Activated CD4-positive, alpha-beta T cell treated with anti-CD3 and anti-CD28 coated beads for 48 hours (primary cell): ENCODE results near the gene FAT1.

Experiments
- DNase-seq: peaks from one replicate; pipeline ENCODE4 v3.0.0-alpha.2; 2020

The FAT1 gene

DNA sequence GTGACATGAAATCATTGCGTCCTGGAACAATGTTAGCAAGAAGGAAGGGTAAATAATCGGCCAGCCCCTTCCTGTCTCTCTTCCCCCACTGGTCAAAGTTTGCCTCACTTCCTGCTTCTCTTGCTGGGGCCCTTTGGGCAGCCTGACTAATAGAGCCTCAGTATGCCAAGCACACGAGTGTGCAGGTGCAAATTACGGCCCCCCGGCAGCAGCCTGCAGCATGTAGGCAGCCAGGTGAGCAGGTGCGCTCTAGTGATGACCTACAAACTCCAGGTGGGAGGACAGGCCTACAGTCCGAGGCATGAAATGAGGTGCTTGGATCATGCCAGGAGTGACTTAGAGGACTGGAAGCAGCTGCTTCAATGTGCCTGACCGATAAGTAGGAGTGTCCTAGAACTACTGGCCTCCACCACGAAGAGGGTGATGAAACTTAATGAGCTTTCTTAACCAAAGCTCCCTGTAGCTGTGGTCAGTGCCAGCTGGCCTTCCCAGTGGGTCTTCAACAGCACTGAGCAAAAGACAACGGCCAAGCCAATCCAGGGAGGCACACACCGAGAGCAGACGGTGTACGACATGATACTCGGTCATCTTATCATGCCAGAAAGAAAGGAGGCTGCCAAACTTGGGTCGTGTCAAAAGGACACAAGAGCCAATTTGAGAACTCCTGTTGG lies 26.1 kb upstream of the FAT1 start:
- DNase-seq, result no peak

DNA sequence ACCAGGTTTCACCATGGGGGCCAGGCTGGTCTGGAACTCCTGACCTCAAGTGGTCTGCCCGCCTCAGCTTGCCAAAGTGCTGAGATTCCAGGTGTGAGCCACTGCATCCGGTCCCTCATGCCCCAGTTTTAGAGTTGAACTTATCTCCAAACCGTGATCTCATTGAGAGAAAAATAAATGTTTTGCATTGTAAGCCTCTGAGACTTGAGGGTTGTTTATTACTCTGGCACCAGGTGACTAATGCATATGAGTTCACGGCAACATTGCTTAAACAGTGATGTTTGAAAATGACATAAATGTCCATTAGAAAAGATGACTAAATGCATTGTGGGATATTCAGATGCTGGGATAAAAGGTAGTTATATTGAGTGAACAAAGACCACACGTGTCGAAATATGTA lies 22.9 kb upstream of the FAT1 start:
- DNase-seq, result no peak

DNA sequence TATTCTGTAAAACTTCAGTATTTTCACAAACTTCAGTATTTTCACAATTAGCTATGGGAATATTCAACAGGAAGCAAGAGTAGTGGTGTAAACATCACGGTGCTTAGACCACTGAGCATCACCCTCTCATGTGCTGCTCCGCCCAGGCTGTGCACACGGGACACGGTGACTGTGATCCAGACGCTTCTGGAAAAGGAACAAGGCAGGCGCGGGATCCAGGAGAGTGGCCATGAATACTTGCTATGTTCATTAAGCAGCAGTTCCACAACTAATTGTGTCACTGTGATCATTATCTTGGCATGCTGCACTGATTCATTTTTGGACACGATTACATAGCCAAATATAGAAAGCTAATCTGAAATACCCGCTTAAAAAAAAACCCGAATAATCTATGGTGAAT lies 19.6 kb upstream of the FAT1 start:
- no peak for DNase-seq

DNA sequence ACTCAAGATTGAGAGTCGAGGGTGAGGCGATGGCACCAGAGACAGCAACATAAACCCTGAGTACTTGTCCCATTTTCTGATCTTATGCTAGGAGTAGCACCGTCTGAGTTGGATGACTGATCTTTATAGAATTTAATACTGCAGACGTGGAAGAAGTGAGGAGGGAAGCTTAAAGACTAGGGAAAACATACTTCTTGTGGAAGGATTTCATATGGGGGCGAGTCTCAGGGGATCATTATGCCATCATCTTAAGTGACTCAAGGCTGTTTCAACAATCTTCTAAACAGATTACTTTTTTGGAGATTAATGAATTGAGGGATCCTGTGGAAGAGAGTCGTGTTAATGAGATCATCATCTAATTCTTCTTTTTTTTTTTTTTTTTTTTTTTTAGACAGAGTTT lies 17.2 kb upstream of the FAT1 start:
- DNase-seq, result no peak

DNA sequence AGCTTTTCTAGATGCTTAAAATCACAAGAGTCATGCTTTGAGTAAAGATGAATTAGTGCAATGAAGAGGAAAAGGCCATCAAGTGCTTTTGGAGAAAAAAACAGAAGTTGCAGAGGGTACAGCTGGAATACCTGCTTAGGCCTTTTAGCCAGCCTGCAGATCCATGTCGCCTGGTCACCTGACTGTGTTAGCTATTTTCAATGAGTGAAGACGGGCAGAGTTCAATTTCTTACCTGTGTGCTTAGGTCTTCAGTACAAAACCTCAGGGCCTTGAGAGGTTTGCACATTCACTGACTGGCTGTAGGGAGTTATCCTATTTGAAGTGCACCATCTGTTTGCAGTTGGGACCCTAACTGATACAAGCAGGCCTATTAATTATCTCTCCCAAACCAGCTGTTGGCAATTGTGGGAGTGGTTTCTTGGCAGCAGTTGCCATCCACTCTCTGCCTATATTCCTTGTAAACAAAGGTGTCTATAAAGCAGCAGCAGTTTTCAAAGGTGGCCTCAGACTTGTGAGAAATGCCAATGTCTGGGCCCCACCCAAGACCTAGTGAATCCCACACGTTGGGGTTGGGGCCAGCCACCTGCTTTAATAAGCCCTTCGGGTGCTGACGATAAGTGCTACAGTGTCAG lies 16.3 kb upstream of the FAT1 start:
- DNase-seq, result no peak

DNA sequence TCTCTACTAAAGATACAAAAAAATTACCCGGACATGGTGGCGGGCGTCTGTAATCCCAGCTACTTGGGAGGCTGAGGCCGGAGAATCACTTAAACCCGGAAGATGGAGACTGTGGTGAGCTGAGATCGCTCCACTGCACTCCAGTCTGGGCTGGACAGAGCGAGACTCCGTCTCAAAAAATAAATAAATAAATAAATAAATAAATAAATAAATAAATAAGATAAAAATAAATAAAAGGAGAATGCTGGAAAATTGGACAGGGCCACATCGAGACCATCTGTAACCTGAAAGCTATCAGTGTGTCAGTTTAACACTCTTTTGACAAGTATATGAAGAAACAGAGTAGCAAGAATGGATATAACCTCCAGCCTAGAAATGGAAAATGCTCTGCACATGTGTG lies 15.7 kb upstream of the FAT1 start:
- no peak for DNase-seq

DNA sequence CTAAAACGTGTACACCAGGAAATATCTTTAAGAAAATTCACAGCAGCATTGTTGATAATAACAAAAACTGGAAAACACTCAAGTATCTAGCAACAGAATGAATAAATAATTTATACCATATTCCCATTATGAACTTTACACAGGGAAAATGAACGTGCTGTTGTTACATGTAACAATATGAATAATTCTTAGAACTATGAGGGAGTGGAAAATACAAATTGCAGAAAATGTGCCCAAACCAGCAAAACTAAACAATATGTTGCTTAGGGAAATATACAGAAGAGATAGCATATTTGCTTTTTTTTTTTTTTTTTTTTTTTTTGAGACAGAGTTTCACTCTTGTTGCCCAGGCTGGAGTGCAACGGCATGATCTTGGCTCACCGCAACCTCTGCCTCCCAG lies 14.8 kb upstream of the FAT1 start:
- DNase-seq, result no peak

DNA sequence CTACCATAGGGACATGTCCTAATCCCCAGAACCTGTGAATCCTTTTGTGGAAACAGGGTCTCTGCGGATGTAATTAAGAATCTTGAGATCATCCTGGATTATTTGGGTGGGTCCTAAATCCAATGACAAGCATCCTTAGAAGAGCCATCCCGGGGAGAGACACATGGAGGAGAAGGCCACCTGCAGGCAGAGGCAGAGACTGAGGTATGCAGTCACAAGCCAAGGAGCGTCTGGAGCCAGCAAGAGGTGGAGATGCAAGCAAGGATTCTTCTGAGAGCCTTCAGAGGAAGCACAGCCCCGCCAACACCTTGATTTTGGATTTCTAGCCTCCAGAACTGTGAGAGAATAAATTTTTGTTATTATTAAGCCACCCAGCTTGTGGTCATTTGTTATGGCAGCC lies 13.8 kb upstream of the FAT1 start:
- DNase-seq, result no peak

DNA sequence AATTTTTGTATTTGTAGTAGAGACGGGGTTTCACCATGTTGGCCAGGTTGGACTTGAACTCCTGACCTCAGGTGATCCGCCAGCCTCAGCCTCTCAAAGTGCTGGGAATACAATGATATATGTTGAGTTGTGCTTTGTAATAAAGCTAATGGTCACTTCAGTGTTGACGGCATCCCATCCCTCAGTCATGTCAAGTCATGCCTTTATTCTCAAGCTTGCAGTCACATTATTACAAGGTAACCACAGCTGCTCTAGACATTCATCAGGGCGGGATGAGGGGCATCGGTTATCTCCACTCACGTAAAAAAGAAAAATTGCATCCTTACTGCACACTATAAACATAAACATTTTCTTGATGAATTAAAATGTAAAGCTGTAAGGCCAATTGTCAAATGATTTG lies 12.8 kb upstream of the FAT1 start:
- DNase-seq, result no peak

DNA sequence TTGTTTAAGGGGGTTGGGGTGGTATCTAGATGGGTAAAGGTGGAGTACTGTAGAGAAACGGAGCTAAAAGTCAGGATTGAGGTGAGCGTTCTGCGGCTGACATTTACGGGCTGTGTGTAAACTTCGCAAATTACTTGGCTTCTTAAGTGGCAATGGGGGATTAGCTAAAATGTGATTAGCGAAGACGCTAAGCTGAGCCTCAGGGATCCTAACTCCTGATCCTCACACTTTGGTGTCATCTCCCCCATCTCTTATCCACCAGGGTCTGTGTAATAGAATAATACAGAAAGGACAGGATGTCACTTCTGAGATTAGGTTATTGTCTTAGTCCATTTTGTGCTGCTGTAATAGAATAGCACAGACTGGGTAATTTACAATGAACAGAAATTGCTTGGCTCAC lies 10.6 kb upstream of the FAT1 start:
- DNase-seq, result no peak

DNA sequence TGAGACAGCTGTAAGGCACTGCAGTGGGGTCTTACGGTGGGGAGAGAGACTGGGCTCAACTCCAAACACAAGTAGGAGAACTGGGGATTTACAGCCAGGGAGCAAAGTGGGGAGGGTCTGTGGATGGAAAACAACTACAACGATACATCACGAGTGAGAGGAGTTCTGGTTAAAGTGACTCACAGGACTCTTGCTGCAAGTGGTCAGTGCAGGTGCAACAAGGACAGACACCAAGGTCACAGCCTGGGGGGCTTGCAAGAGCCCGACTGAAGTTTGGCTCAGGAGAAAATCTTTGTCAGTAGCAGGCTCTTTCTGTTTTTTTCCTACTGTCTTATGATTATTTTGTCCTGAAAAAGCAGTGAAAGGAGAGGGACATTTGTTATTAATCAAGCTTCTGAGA lies 10.1 kb upstream of the FAT1 start:
- no peak for DNase-seq

DNA sequence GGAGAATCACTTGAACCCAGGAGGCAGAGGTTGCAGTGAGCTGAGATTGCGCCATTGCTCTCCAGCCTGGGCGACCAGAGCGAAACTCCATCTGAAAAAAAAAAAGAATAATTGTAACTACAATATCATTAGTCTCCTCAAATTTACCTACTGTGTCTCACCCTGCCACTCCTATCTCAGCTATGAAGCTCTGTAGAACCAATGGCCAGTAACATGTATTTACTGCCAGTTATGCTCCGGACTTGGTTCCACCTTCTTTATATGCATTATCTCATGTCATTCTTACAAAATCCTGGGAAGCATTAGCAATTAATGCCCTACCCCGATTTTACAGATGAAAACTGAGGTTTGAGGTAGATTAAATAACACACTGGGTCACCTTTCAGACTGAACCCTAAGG lies 7.0 kb upstream of the FAT1 start:
- DNase-seq, result no peak

DNA sequence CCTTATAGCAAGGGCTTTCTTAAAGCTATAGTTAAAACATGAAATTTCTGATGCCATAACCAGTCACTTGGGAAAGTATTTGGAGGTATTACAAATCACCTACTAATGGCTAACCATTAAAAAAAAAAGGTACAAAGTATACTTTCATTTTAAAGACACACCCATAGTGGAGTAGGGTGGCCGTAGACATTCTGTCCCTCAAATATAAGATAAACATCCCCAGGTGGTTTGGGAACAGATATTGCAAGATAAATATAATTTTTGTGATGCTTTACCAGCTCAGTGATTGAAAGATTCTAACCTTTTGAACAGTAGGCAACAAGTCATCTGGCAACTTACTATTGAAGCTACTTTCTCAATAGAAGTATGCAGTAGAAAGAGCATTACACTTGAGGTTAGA lies 6.2 kb upstream of the FAT1 start:
- DNase-seq, result no peak

DNA sequence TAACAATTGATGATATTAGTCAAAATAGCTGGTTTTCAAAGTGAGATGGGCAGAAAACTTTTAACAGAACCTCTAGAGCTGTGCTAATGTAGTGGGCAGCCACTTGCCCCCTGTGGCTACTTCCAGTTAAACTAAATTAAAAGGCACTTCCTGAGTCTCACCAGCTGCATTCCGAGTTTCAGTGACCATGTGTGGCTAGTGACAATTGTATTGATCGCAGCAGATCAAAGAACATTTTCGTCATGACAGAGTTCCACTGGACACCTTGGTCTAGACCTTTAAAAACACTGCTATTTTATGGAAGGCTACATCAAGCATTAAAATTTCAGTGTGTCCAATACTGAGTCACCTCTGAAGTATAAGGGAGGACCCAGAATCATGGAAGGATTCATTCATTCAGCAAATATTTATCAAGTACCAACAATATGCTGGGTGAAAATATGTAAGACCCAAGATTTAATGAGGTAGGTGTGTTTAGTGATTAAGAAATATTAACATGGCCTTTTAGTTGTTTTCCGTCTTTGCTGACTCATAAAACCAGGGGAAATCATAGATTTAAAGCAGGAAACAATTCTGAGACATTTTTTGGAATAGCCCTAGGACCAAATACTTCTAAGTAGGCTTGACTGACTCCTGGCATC lies 5.1 kb upstream of the FAT1 start:
- DNase-seq, result no peak

DNA sequence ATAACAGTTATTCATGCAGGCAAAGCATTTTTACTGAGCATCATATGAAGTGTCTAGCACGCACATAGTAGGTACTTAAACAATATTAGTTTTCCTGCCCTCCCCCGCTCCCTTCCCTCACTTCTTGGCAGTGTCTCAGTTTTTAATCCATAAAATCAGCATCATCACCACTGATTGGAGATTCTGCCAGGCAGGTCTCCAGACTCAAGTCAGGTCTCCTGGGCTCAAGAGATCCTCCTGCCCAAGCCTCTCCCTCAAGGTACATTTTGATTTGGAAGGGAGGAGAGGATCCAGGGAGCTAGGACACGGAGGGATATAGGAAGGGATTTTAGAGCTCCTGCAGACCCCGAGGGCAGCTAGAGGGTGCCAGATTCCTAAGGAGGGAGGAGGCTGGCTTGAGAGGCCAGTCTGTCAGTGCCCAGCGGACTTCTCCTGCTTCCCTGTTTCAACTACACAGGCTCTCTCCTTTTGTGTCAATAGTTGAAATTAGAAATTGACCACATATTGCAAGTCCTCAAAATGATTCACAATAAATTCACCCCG lies 4.4 kb upstream of the FAT1 start:
- no peak for DNase-seq

DNA sequence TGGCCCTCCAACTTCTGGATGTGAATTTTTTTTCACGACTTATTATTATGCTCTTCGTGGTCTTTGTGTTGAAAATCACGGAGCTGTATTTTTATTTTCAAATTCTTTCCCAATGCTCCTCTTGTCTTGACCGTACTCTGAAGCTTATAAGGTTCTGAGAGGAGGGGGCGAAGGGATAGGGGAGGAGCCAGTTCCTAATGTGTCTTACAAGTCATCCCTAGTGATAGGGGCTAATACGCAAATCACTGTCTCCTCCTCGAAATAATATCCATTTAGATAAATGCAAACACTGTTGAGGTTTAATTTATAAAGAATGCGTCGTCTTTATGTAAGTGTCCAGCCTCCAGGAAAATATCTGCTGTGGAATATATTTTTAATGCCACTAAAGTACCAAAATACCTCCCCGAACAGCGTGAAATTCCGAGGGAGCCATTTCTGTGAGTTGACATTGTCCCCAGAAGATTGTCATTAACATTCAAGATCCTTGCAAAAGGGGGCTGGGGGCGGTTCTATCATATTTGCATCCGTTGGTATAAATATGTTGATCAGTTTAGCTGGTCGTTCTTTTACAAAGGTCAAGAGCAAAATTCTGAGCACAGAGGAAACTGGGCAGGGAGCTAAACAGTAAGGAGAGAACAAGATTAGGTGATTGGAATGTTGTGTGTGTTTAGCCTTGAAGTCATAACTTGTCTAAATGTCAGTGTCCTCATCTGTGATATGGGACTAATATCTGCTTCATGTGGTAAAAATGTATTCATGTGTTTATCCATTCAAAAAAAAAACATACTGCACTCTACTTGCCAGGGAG lies 3.7 kb upstream of the FAT1 start:
- DNase-seq, result no peak

DNA sequence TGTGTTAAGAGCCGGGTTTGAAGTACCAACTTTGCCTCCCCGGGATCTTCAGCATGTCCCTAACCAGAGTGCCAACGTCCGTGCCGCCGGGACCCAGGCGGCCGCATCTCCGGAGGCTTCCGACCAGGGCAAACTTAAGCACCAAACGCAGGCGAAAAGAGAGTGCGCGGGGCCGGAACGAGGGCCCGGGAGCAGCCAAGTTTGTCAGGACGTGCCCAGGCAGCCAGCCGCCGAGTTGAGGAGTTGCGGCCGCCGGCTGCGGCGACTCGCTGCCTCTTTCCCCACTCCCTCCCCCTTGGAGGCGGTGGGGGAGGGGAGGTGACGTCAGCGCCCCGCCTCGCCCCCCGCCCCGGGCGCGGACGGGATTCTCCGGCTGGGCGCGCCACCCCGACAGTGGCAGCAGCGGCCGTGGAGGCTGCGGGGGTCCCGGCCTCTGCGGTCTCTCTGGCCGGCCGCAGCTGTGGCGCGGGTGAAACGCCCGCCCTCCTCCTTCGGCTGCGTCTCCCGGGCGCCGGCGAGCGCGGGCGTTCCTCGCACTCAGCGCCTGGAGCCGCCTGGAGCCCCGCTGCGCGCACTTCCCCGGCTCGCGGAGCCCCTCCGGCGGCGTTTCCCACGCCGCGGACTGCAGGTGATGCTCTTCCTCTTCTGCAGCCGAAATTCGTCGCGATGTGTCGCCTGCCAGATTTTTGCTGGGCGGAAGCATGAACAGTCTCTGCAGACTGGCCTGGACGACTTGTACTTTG lies 2.9 kb upstream of the FAT1 start:
- DNase-seq, result peak; percentile 17

DNA sequence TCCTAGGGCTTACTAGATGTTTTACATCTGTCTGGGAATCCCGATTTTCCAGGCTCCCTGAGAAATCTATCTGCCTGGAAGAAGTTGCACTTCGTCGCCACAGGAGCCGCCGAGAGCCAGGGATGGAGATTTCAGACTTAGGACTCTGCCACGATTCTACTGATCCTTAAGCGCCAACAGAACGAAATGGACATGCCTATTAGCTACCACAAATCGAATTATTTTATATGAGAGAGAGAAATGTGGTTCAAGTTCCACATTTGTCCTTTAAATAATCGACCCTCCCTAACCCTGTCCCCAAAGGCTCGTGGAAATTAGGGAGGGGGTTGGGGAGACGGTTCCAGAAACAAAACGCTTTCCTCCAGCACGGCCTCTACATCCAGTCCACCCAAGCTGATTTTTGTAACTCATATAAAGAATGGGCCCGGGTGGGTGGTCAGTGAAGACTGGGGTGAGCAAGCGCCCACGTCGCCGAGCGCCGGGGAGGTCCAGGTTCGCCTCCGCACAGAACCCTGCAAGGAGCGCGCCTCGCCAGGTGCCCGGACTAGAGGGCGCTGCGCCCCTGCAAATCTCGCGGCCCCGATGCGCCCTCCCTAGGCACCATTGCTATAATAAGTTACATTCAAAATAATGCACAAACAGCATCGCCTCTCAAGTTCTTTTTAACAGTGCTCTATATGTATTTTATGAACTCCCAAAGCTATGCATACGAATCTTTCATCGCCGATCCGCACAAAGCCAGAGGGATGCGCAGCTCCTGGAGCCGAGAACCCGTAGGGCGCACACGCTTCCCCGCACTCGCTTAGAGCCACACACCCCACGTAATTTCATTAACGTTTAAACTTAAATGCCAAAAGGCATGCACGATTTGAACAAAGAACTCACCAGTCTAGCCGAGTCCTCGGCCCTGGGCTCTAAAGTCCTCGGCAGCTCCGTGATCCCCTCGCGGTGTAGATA lies 2.1 kb upstream of the FAT1 start:
- peak; percentile 43 for DNase-seq

DNA sequence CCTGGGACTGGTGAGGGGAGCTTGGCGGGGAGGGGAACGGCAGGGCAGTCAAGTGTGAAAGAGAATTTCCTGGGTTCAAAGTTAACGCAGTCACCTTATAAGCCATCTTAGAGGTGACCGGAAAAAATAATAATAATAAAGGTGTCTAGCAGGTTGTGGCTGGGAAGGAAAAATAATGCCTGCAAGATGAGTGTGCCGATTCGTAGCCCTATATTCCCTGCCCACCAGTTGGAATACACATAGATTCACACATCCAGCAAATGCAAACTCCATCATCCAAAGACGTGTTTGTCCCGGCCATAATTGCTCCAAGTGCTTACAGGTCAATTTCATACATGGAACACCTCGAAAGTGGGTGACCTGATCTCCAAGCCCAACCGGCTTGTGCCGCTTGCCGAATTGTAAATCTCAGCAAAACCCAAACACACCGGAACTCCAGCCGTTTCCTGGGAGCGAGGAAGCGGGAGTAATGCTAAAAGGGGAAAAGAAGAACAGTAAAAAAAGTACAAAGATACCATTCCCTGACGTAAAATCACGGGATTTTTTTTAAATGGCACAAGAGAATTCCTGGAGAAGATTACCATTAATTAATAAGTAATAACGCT lies 1.3 kb upstream of the FAT1 start:
- no peak for DNase-seq

DNA sequence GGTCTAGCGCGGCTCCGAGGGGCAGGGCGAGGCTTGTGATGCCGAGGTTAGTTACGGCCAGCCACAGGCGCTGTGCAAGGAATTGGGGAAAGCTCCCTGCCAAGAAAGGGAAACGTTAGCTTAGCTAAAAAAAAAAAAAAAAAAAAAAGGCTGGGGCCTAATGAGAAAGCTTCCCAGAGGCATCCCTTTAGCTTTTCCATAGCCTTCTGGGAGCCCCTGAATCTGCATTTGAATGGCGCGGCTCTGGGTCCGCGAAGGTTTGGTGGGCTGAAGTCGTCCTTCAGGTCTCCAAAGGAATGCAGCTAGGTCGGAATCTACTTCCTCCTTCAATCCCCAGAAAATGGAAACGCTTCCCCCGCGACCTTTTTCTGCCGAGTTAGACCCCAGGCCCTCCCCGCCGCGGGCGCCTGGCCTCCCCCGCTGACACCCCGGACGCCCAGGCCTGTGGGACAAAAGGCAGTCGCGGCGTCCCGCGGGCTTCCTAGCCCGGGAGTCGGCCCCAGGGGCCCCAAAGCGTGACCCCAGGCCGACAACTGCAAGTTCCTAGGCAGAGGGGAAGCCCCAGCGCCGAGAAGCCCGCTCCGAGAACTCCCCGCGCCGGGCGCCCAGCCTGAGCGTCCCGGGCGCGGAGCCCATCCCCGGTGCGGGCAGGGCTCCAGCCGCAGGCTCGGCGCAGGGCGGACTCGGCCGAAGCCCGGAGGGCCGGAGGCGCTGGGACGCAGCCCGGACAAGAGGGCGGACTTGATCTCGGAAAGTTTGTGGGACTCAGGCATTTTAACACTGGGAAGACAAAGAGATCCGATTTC lies 605 bp upstream of the FAT1 start:
- peak; percentile 7 for DNase-seq
